Spleen (tissue), 7 donors: ENCODE data around the gene PRRX1.

Experiments
- POLR2A ChIP-seq, 3 donors: fragments of 450-650 bp; IDR thresholded peaks; one replicate each; pipeline ENCODE4 v1.5.1; 2017; ENCODE audit warnings: antibody characterized with exemption in 3 of 3, mild to moderate bottlenecking in 1 of 3
- POLR2AphosphoS5 ChIP-seq, 3 donors: sonication (generic); formaldehyde crosslinking; IDR thresholded peaks; one replicate each; pipeline ENCODE4 v1.5.1; 2017; ENCODE audit warnings: antibody characterized with exemption in 3 of 3
- TF ChIP-seq, protein P1 (sequence below), 11 experiments: fragments of 200-600 bp in 7 of 11; fragments of 450-650 bp in 4 of 11; sonication (generic) in 4 of 11; IDR thresholded peaks in 8 of 11; conservative IDR thresholded peaks in 3 of 11; 1 replicate in 7 of 11; 2 replicates in 4 of 11; pipeline versions ENCODE4 v1.4.0 to v1.8.0; 2016 to 2021; ENCODE audit warnings: antibody characterized with exemption in 11 of 11, inconsistent platforms in 4 of 11, mild to moderate bottlenecking in 1 of 11
- donor health status: DM: no; HTN: no; CAD: no; lungs with moderate emphysema.
- donor health status: DM: no; HTN: no; CAD: no.
- donor health status: DM: no; HTN: no; CAD: no.

DNA sequence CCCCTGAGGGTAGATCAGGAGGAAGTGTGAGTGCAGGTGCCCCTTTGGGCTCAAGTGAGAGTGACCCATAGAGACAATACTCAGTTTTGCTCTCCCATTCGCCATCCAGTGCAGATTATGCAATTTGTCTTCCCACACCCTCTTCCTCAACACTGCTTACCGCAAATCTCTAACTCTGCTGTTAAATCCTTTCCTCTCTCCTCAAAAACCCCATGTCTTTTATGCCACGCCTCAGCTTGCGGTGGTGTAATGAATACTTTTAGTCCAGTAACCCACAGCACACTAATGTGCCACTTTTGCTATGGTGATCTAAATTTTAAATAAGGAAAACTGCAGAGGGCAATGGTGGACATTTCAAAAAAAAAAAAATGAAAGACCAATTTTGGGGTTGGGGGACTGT, 57.7 kb downstream of the PRRX1 start:
- TF ChIP-seq, protein P1, sequence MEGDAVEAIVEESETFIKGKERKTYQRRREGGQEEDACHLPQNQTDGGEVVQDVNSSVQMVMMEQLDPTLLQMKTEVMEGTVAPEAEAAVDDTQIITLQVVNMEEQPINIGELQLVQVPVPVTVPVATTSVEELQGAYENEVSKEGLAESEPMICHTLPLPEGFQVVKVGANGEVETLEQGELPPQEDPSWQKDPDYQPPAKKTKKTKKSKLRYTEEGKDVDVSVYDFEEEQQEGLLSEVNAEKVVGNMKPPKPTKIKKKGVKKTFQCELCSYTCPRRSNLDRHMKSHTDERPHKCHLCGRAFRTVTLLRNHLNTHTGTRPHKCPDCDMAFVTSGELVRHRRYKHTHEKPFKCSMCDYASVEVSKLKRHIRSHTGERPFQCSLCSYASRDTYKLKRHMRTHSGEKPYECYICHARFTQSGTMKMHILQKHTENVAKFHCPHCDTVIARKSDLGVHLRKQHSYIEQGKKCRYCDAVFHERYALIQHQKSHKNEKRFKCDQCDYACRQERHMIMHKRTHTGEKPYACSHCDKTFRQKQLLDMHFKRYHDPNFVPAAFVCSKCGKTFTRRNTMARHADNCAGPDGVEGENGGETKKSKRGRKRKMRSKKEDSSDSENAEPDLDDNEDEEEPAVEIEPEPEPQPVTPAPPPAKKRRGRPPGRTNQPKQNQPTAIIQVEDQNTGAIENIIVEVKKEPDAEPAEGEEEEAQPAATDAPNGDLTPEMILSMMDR (IDR thresholded peaks at IDR 0.05 in 8 of 11, conservative IDR thresholded peaks at IDR 0.05 in 3 of 11) = no peak
- TF ChIP-seq POLR2A (IDR thresholded peaks at IDR 0.05) (no peak), POLR2AphosphoS5 (IDR thresholded peaks at IDR 0.05) (no peak)
